ENCODE data around the gene HSPA13.

GRCh38 chr21:14358775-14359174 lies 24.2 kb downstream of the HSPA13 start:
- TF ChIP-seq CTCF (optimal IDR thresholded peaks at IDR 0.05 in 1 of 3, IDR thresholded peaks at IDR 0.05 in 1 of 3, conservative IDR thresholded peaks at IDR 0.05 in 1 of 3; ENCODE audit: extremely low read depth in 1 of 3, insufficient read depth in 2 of 3, low read length in 3 of 3) (no peak), EZH2 (IDR thresholded peaks at IDR 0.05; ENCODE audit: low read length) (no peak)

All from keratinocyte (primary cell).